ENCODE data around the gene OPCML. TPM values are rescaled to one million over a fixed set of nuclear protein-coding genes. Genes with fewer than 3 reads are reported as not detected.
A peak's percentile ranks its signal among the peaks of the same experiment; 100 is the strongest.

The OPCML gene
- total RNA-seq, 1 experiment from 2014 or later, result 0.13 TPM

- POLR2A ChIA-PET (ENCODE audit: low non-redundant PET), result no interaction called here
- Histone ChIP-seq H3K4me3 (ENCODE audit: low read depth, low read length, poor library complexity, severe bottlenecking) (peak overlapping the region; percentile 32), H3K27ac (ENCODE audit: low read depth, low read length, poor library complexity, severe bottlenecking) (no peak overlapping the region), H3K36me3 (ENCODE audit: insufficient read depth, low read length, poor library complexity, severe bottlenecking) (no peaks in the 10 kb centered on the region), H3K9me3 (ENCODE audit: low read depth, low read length, poor library complexity, severe bottlenecking) (no peaks in the 10 kb centered on the region), H3K4me1 (ENCODE audit: insufficient read depth, low read length, poor library complexity, severe bottlenecking) (peaks cover 5% of the 10 kb centered on the region), H3K27me3 (replicated peaks; ENCODE audit: insufficient read depth, low read depth, low read length, poor library complexity) (peaks cover 34% of the 10 kb centered on the region)
- TF ChIP-seq, protein P1, sequence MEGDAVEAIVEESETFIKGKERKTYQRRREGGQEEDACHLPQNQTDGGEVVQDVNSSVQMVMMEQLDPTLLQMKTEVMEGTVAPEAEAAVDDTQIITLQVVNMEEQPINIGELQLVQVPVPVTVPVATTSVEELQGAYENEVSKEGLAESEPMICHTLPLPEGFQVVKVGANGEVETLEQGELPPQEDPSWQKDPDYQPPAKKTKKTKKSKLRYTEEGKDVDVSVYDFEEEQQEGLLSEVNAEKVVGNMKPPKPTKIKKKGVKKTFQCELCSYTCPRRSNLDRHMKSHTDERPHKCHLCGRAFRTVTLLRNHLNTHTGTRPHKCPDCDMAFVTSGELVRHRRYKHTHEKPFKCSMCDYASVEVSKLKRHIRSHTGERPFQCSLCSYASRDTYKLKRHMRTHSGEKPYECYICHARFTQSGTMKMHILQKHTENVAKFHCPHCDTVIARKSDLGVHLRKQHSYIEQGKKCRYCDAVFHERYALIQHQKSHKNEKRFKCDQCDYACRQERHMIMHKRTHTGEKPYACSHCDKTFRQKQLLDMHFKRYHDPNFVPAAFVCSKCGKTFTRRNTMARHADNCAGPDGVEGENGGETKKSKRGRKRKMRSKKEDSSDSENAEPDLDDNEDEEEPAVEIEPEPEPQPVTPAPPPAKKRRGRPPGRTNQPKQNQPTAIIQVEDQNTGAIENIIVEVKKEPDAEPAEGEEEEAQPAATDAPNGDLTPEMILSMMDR (conservative IDR thresholded peaks at IDR 0.05; ENCODE audit: low read depth, low read length), result no peak
- TF ChIP-seq EZH2 (IDR thresholded peaks at IDR 0.05; ENCODE audit: borderline replicate concordance, low read depth, low read length, poor library complexity, severe bottlenecking), result no peak
- CTCF ChIA-PET, result no interaction called here
- BruUV-seq (replicated peaks), result no TSS peak
- intact Hi-C loops (cut with micrococcal nuclease; ENCODE audit: unreplicated experiment), result loop anchor here (5.0 kb wide), 1 partner anchor 1197 kb away; no protein-coding TSS in a partner anchor
- DNase-seq (ENCODE audit: low spot score), result peak; percentile 30
Observed at GRCh38 chr11:132943706-132944568, 588.4 kb downstream of the OPCML start.

GRCh38 chr11:132943357-132943705, 589.0 kb downstream of the OPCML start:
- TF ChIP-seq, protein P1 (conservative IDR thresholded peaks at IDR 0.05; ENCODE audit: low read depth, low read length), result no peak
- peak; percentile 45 for TF ChIP-seq EZH2 (IDR thresholded peaks at IDR 0.05; ENCODE audit: borderline replicate concordance, low read depth, low read length, poor library complexity, severe bottlenecking)
- no peak for DNase-seq (ENCODE audit: low spot score)
- POLR2A ChIA-PET (ENCODE audit: low non-redundant PET), result no interaction called here

GRCh38 chr11:132942611-132943356, 589.5 kb downstream of the OPCML start:
- BruUV-seq (replicated peaks), result no TSS peak
- POLR2A ChIA-PET (ENCODE audit: low non-redundant PET), result no interaction called here
- Histone ChIP-seq H3K27ac (ENCODE audit: low read depth, low read length, poor library complexity, severe bottlenecking) (no peak overlapping the region), H3K9me3 (ENCODE audit: low read depth, low read length, poor library complexity, severe bottlenecking) (no peaks in the 10 kb centered on the region), H3K36me3 (ENCODE audit: insufficient read depth, low read length, poor library complexity, severe bottlenecking) (no peaks in the 10 kb centered on the region), H3K27me3 (replicated peaks; ENCODE audit: insufficient read depth, low read depth, low read length, poor library complexity) (peaks cover 30% of the 10 kb centered on the region), H3K4me3 (ENCODE audit: low read depth, low read length, poor library complexity, severe bottlenecking) (peak overlapping the region; percentile 32), H3K4me1 (ENCODE audit: insufficient read depth, low read length, poor library complexity, severe bottlenecking) (peaks cover 5% of the 10 kb centered on the region)
- CTCF ChIA-PET, result interaction anchor here (0.6 kb wide), 1 partner anchor 21 kb away, joined by 3 read pairs; no protein-coding TSS in a partner anchor
- DNase-seq (ENCODE audit: low spot score), result no peak
- intact Hi-C loops (cut with micrococcal nuclease; ENCODE audit: unreplicated experiment), result loop anchor here (5.0 kb wide), 1 partner anchor 1195 kb away; no protein-coding TSS in a partner anchor
- no peak for TF ChIP-seq EZH2 (IDR thresholded peaks at IDR 0.05; ENCODE audit: borderline replicate concordance, low read depth, low read length, poor library complexity, severe bottlenecking)
- TF ChIP-seq, protein P1 (conservative IDR thresholded peaks at IDR 0.05; ENCODE audit: low read depth, low read length), result peak; percentile 30; the same call in 1 of the 2 replicates

More at GRCh38 chr11:132943357-132943705, 589.0 kb downstream of the OPCML start:
- CTCF ChIA-PET, result no interaction called here
- H3K27ac ChIP-seq (ENCODE audit: low read depth, low read length, poor library complexity, severe bottlenecking), result no peak overlapping the region
- intact Hi-C loops (cut with micrococcal nuclease; ENCODE audit: unreplicated experiment), result loop anchor here (5.0 kb wide), 1 partner anchor 1196 kb away; no protein-coding TSS in a partner anchor
- peaks cover 5% of the 10 kb centered on the region for H3K4me1 ChIP-seq (ENCODE audit: insufficient read depth, low read length, poor library complexity, severe bottlenecking)
- peak overlapping the region; percentile 32 for H3K4me3 ChIP-seq (ENCODE audit: low read depth, low read length, poor library complexity, severe bottlenecking)
- H3K36me3 ChIP-seq (ENCODE audit: insufficient read depth, low read length, poor library complexity, severe bottlenecking), result no peaks in the 10 kb centered on the region
- BruUV-seq (replicated peaks), result no TSS peak
- no peaks in the 10 kb centered on the region for H3K9me3 ChIP-seq (ENCODE audit: low read depth, low read length, poor library complexity, severe bottlenecking)
- peaks cover 34% of the 10 kb centered on the region for H3K27me3 ChIP-seq (replicated peaks; ENCODE audit: insufficient read depth, low read depth, low read length, poor library complexity)

Measured in A673 (cell line).